Ascending aorta (tissue), 2 donors: ENCODE results near the gene ANKK1. TPM values are rescaled to one million over a fixed set of nuclear protein-coding genes. Genes with fewer than 3 reads are reported as not detected.

ENCODE experiments used
- DNase-seq, 2 donors: peaks; one replicate each; pipeline ENCODE4 v3.0.0-alpha.2; 2019; ENCODE audit warnings: low spot score in 2 of 2
- H3K27ac ChIP-seq, 2 donors: fragments of 200-600 bp; sonication (generic); one replicate each; pipeline ENCODE4 v1.5.1; 2016 to 2017; ENCODE audit warnings: mild to moderate bottlenecking in 1 of 2
- H3K27me3 ChIP-seq: fragments of 200-600 bp; sonication (generic); one replicate; pipeline ENCODE4 v1.5.1; 2017
- H3K36me3 ChIP-seq, 2 donors: fragments of 200-600 bp; sonication (generic); one replicate each; pipeline ENCODE4 v1.5.1; 2016
- H3K4me1 ChIP-seq, 2 donors: fragments of 200-600 bp; sonication (generic); one replicate each; pipeline ENCODE4 v1.5.1; 2016 to 2017; ENCODE audit warnings: mild to moderate bottlenecking in 1 of 2
- H3K4me3 ChIP-seq, 2 donors: fragments of 200-600 bp; sonication (generic); one replicate each; pipeline ENCODE4 v1.5.1; 2016 to 2017; ENCODE audit warnings: mild to moderate bottlenecking in 1 of 2
- H3K9me3 ChIP-seq, 2 donors: fragments of 200-600 bp; sonication (generic); one replicate each; pipeline ENCODE4 v1.5.1; 2016
- CTCF ChIP-seq, 3 experiments: fragments of 200-600 bp in 2 of 3; fragments of 450-650 bp in 1 of 3; sonication (generic) in 2 of 3; IDR thresholded peaks; one replicate each; pipeline ENCODE4 v1.5.1; 2016 to 2019; ENCODE audit warnings: antibody characterized with exemption in 3 of 3, mild to moderate bottlenecking in 1 of 3, moderate library complexity in 1 of 3
- intact Hi-C: fragments of 100-400 bp; cut with DNase I; formaldehyde crosslinking; loops from one replicate; pipeline ENCODE4 v1.15.1; 2023
- total RNA-seq: library from RNA; depleted of rRNA; stranded (reverse); fragments of >200 nt; gene quantifications from one replicate; pipeline ENCODE4 v1.1.0, GENCODE V29; 2016

The ANKK1 gene
- total RNA-seq, 1 donor from 2014 or later = not detected

GRCh38 chr11:113396690-113397089, 9.1 kb downstream of the ANKK1 start:
- Histone ChIP-seq H3K4me1 (no peaks in the 10 kb centered on the region), H3K9me3 (no peaks in the 10 kb centered on the region), H3K27me3 (no peaks in the 10 kb centered on the region), H3K4me3 (no peak overlapping the region), H3K36me3 (no peaks in the 10 kb centered on the region), H3K27ac (no peak overlapping the region)
- intact Hi-C loops = no loop called here
- TF ChIP-seq CTCF (IDR thresholded peaks at IDR 0.05) = no peak
- no peak for DNase-seq

- H3K36me3 ChIP-seq = no peaks in the 10 kb centered on the region
- H3K4me1 ChIP-seq = no peaks in the 10 kb centered on the region
- intact Hi-C loops = no loop called here
- DNase-seq = peak in 1 of 2 donors; percentile 47
- no peak overlapping the region for H3K4me3 ChIP-seq
- no peaks in the 10 kb centered on the region for H3K9me3 ChIP-seq
- no peak overlapping the region for H3K27ac ChIP-seq
- TF ChIP-seq CTCF (IDR thresholded peaks at IDR 0.05) = no peak
- H3K27me3 ChIP-seq = no peaks in the 10 kb centered on the region
These were observed 9.6 kb downstream of the ANKK1 start for GRCh38 chr11:113397212-113397611.

- H3K36me3 ChIP-seq = no peaks in the 10 kb centered on the region
- H3K27ac ChIP-seq = no peak overlapping the region
- no peaks in the 10 kb centered on the region for H3K9me3 ChIP-seq
- H3K4me1 ChIP-seq = no peaks in the 10 kb centered on the region
- peak in 1 of 2 donors; percentile 51 for DNase-seq
- no peak overlapping the region for H3K4me3 ChIP-seq
- intact Hi-C loops = no loop called here
- H3K27me3 ChIP-seq = no peaks in the 10 kb centered on the region
- TF ChIP-seq CTCF (IDR thresholded peaks at IDR 0.05) = no peak
These were observed 10.2 kb downstream of the ANKK1 start for GRCh38 chr11:113397821-113398220.

- no peaks in the 10 kb centered on the region for H3K4me1 ChIP-seq
- H3K36me3 ChIP-seq = no peaks in the 10 kb centered on the region
- H3K9me3 ChIP-seq = no peaks in the 10 kb centered on the region
- intact Hi-C loops = no loop called here
- DNase-seq = peak in 1 of 2 donors; percentile 35
- H3K27ac ChIP-seq = no peak overlapping the region
- TF ChIP-seq CTCF (IDR thresholded peaks at IDR 0.05) = no peak
- no peak overlapping the region for H3K4me3 ChIP-seq
- H3K27me3 ChIP-seq = no peaks in the 10 kb centered on the region
These were observed 11.3 kb downstream of the ANKK1 start for GRCh38 chr11:113398669-113399430.

GRCh38 chr11:113400631-113401230, 13.2 kb downstream of the ANKK1 start:
- H3K4me1 ChIP-seq = no peaks in the 10 kb centered on the region
- H3K27ac ChIP-seq = no peak overlapping the region
- H3K27me3 ChIP-seq = no peaks in the 10 kb centered on the region
- TF ChIP-seq CTCF (IDR thresholded peaks at IDR 0.05) = no peak
- no peak overlapping the region for H3K4me3 ChIP-seq
- DNase-seq = peak in 1 of 2 donors; percentile 37
- intact Hi-C loops = no loop called here
- no peaks in the 10 kb centered on the region for H3K9me3 ChIP-seq
- no peaks in the 10 kb centered on the region for H3K36me3 ChIP-seq
